Dedifferentiated amniotic fluid mesenchymal stem cell (primary cell): ENCODE data around the gene SCG3.

Experiments used
- DNase-seq: peaks from one replicate; pipeline ENCODE4 v3.0.0-alpha.2; 2016; ENCODE audit errors: extremely low spot score

The SCG3 gene

DNA sequence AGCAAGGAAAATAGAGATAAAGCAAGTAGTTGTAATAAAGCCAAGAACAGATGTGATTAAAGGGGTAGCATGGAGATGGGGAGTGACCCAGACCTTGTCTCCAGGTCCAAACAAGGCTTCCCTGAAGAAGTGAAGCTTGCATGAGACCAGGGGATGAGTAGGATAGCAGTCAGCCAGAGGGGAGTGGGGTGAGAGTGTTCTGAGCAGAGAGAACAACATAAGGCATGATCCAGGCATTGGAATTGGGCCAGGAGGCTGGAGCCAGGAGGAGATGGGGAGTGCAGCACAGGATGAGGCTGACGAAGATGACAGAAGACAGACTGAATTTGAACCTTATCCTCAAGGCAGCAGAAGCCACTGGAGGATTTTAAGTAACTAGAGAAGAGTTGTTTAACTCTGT, 77.3 kb downstream of the SCG3 start:
- no peak for DNase-seq

DNA sequence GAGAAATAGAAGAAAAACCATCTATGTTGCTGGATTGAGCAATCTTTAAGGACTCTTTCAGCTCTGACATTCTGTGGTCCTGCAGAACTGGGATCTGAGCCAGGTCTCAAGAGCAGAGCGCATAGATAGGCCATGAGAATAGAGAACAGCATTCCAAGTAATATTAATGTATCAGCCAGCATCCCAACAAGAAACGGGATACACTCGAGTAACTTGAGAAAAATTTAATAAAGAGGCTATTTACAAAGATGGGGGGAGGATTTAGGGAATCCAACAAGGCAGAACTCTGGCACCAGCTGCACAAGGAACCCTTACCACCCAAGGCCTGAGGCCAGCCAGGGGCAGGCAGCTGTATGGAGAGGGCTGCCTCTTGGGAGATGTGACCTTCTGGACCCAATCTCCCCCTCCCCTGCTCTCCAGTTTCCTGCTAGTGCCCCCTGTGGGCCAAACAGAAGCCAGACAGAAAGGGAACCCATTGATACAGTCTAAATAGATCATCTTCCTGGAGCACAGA, 78.3 kb downstream of the SCG3 start:
- peak; percentile 92 for DNase-seq

GRCh38 chr15:51760805-51761204, 79.5 kb downstream of the SCG3 start:
- DNase-seq: no peak

DNA sequence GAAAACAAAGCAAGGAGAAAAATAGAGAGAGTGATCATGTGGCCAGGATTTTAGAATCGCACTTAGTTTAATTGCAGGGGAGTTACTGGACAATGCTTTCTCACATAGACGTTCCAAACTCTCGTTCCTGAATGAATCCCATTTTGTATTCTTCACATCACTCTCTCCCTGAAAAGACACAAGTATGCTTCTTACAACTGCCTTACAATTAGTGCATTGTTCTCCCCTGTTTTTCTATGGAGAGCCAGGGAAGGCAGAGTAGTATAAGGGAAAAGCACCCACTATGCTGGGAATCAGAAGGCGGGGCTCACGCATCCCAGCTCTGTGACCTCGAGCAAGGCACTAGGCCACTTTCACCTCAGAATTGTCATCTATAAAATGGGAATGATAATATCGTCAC, 84.4 kb downstream of the SCG3 start:
- DNase-seq: no peak

GRCh38 chr15:51766341-51766740, 85.0 kb downstream of the SCG3 start:
- DNase-seq: no peak

GRCh38 chr15:51768018-51768417, 86.7 kb downstream of the SCG3 start:
- no peak for DNase-seq
